Measurements from ENCODE around the gene PYY.
"Not testable (repeated sequence)": the region's sequence is repeated elsewhere in the genome, so short reads cannot be mapped to it uniquely, and the experiment has no call there.

The PYY gene

GRCh38 chr17:43945074-43945829, 8.5 kb downstream of the PYY start:
- DNase-seq: no peak

- no peak for DNase-seq
These were observed 11.6 kb downstream of the PYY start, which contains the start of gene PPY for GRCh38 chr17:43942051-43942685. PPY (minus strand) TSS chr17:43942476; CDS start chr17:43941654, 822 bp downstream.

- peak in 1 of 2 donors; percentile 13 for DNase-seq
These were observed 13.1 kb downstream of the PYY start for GRCh38 chr17:43940630-43941029.

GRCh38 chr17:43939886-43940285, 13.9 kb downstream of the PYY start:
- no peak for DNase-seq

- not testable (repeated sequence) for DNase-seq
These were observed 14.3 kb downstream of the PYY start for GRCh38 chr17:43939452-43939851.

- no peak for DNase-seq
These were observed 14.9 kb downstream of the PYY start for GRCh38 chr17:43938838-43939182.

GRCh38 chr17:43936434-43936833, 17.3 kb downstream of the PYY start:
- no peak for DNase-seq

- DNase-seq: no peak
These were observed 17.8 kb downstream of the PYY start for GRCh38 chr17:43935926-43936261.

GRCh38 chr17:43935204-43935925, 18.4 kb downstream of the PYY start:
- DNase-seq: no peak

- no peak for DNase-seq
These were observed 20.8 kb downstream of the PYY start for GRCh38 chr17:43932923-43933322.

GRCh38 chr17:43932357-43932756, 21.4 kb downstream of the PYY start:
- DNase-seq: no peak

- DNase-seq: no peak
These were observed 22.6 kb downstream of the PYY start for GRCh38 chr17:43931062-43931571.

GRCh38 chr17:43928609-43929008, 25.1 kb downstream of the PYY start:
- no peak for DNase-seq

- DNase-seq: peak in 1 of 2 donors; percentile 19
These were observed 25.8 kb downstream of the PYY start for GRCh38 chr17:43927929-43928328.

- no peak for DNase-seq
These were observed 26.5 kb downstream of the PYY start for GRCh38 chr17:43927060-43927864.

- DNase-seq: no peak
These were observed 29.2 kb downstream of the PYY start for GRCh38 chr17:43924558-43924957.

- DNase-seq: no peak
These were observed 33.1 kb downstream of the PYY start for GRCh38 chr17:43920500-43921095.

- DNase-seq: no peak
These were observed 35.7 kb downstream of the PYY start for GRCh38 chr17:43918026-43918389.

GRCh38 chr17:43917348-43918025, 36.3 kb downstream of the PYY start:
- DNase-seq: peak; percentile 36 to 54

GRCh38 chr17:43917016-43917347, 36.8 kb downstream of the PYY start:
- no peak for DNase-seq

GRCh38 chr17:43916385-43916784, 37.4 kb downstream of the PYY start:
- DNase-seq: no peak

- no peak for DNase-seq
These were observed 38.2 kb downstream of the PYY start for GRCh38 chr17:43915559-43915958.
